SK-N-SH (cell line): ENCODE data around the gene TOMM22. TPM values are rescaled to one million over a fixed set of nuclear protein-coding genes. Genes with fewer than 3 reads are reported as not detected.
A peak's percentile ranks its signal among the peaks of the same experiment; 100 is the strongest.

Source experiments
- CTCF ChIA-PET: fragments of 300-600, 350-600 bp; formaldehyde crosslinking; extraction: SDS; loops from one replicate; lab custom pipeline; 2021; lab: Yijun Ruan, JAX
- POLR2A ChIA-PET: fragments of 350-600 bp; sonication (Branson Sonifier 250); formaldehyde crosslinking; extraction: SDS; loops from one replicate; lab custom pipeline; 2020; ENCODE audit warnings: antibody characterized with exemption, inconsistent platforms; lab: Yijun Ruan, JAX
- DNase-seq: peaks from one replicate; pipeline ENCODE4 v3.0.0; 2012
- H2AFZ ChIP-seq: fragments of 200-600 bp; sonication (generic); 2 replicates; pipeline ENCODE4 v1.8.1; 2016; ENCODE audit warnings: antibody characterized with exemption, mild to moderate bottlenecking, low read depth
- H3F3A ChIP-seq: fragments of 200-600 bp; sonication (generic); replicated peaks from 2 replicates; pipeline ENCODE3; 2016; ENCODE audit warnings: antibody characterized with exemption, mild to moderate bottlenecking; ENCODE audit not compliant: insufficient read depth
- H3K27ac ChIP-seq, 2 experiments: fragments of 200-500 bp in 1 of 2; fragments of 200-600 bp in 1 of 2; sonication (Bioruptor generic) in 1 of 2; sonication (generic), shearing (Covaris generic) in 1 of 2; 2 replicates each; pipeline versions ENCODE4 v1.5.1 to v1.6.1; 2014 to 2016; ENCODE audit warnings: low read depth in 2 of 2, inconsistent platforms in 1 of 2, low read length in 1 of 2, mild to moderate bottlenecking in 1 of 2, mixed read lengths in 1 of 2
- H3K27me3 ChIP-seq: fragments of 200-600 bp; sonication (generic), shearing (Covaris generic); 2 replicates; pipeline ENCODE4 v1.6.1; 2016; ENCODE audit warnings: mixed run types; ENCODE audit not compliant: insufficient read depth
- H3K36me3 ChIP-seq, 2 experiments: fragments of 200-500 bp in 1 of 2; fragments of 200-600 bp in 1 of 2; sonication (Bioruptor generic) in 1 of 2; sonication (generic) in 1 of 2; replicated peaks in 1 of 2; 2 replicates each; pipeline versions ENCODE3 to v1.5.1; 2014 to 2016; ENCODE audit warnings: low read length in 1 of 2, mild to moderate bottlenecking in 1 of 2; ENCODE audit not compliant: insufficient read depth in 2 of 2, control insufficient read depth in 1 of 2
- H3K4me1 ChIP-seq, 2 experiments: fragments of 200-500 bp in 1 of 2; fragments of 200-600 bp in 1 of 2; sonication (Bioruptor generic) in 1 of 2; sonication (generic), shearing (Covaris generic) in 1 of 2; 2 replicates each; pipeline versions ENCODE4 v1.5.1 to v1.6.1; 2014 to 2016; ENCODE audit warnings: low read depth in 1 of 2, low read length in 1 of 2, mixed run types in 1 of 2; ENCODE audit not compliant: insufficient read depth in 2 of 2, control insufficient read depth in 1 of 2
- H3K4me2 ChIP-seq: fragments of 200-600 bp; sonication (generic), shearing (Covaris generic); 2 replicates; pipeline ENCODE4 v1.6.1; 2017; ENCODE audit warnings: mixed run types
- H3K4me3 ChIP-seq, 2 experiments: fragments of 200-500 bp in 1 of 2; fragments of 200-600 bp in 1 of 2; sonication (Bioruptor generic) in 1 of 2; sonication (generic), shearing (Covaris generic) in 1 of 2; 2 replicates each; pipeline versions ENCODE4 v1.5.1 to v1.8.1; 2014 to 2016; ENCODE audit warnings: low read depth in 2 of 2, inconsistent platforms in 1 of 2, low read length in 1 of 2, mild to moderate bottlenecking in 1 of 2, mixed read lengths in 1 of 2, moderate library complexity in 1 of 2
- H3K79me2 ChIP-seq: fragments of 200-600 bp; sonication (generic); 2 replicates; pipeline ENCODE4 v1.8.1; 2017; ENCODE audit warnings: mild to moderate bottlenecking; ENCODE audit not compliant: insufficient read depth
- H3K9ac ChIP-seq: fragments of 200-600 bp; sonication (generic); 2 replicates; pipeline ENCODE4 v1.6.1; 2017; ENCODE audit warnings: mixed run types
- H3K9me2 ChIP-seq: fragments of 200-600 bp; sonication (generic); 2 replicates; pipeline ENCODE4 v1.6.1; 2017; ENCODE audit warnings: mixed run types
- H3K9me3 ChIP-seq: fragments of 200-600 bp; sonication (generic); 2 replicates; pipeline ENCODE4 v1.6.1; 2017; ENCODE audit warnings: mixed run types, mild to moderate bottlenecking, moderate library complexity
- H4K20me1 ChIP-seq: fragments of 200-600 bp; sonication (generic); 2 replicates; pipeline ENCODE4 v1.6.1; 2017; ENCODE audit warnings: mild to moderate bottlenecking, mixed run types; ENCODE audit not compliant: insufficient read depth
- EP300 ChIP-seq, 2 experiments: IDR thresholded peaks; 2 replicates each; pipeline versions ENCODE4 v1.4.0 to v1.6.1; 2012; ENCODE audit warnings: borderline replicate concordance in 1 of 2, low read depth in 1 of 2, low read length in 1 of 2
- FOXM1 ChIP-seq: IDR thresholded peaks from 2 replicates; pipeline ENCODE4 v1.4.0; 2012; ENCODE audit warnings: low read depth, mild to moderate bottlenecking
- GATA2 ChIP-seq: sonication (generic); formaldehyde crosslinking; IDR thresholded peaks from 2 replicates; pipeline ENCODE4 v1.5.0; 2020; ENCODE audit warnings: mild to moderate bottlenecking, missing genetic modification reagents
- NRF1 ChIP-seq: IDR thresholded peaks from 2 replicates; pipeline ENCODE4 v1.6.1; 2012; ENCODE audit warnings: low read depth, mild to moderate bottlenecking, low read length
- RCOR1 ChIP-seq: fragments of 150-350 bp; IDR thresholded peaks from 2 replicates; pipeline ENCODE4 v1.6.1; 2017; ENCODE audit warnings: antibody characterized with exemption, low read length
- TCF12 ChIP-seq: IDR thresholded peaks from 2 replicates; pipeline ENCODE4 v1.4.0; 2012
- WGBS: methylation state at CpG from one replicate; pipeline ENCODE4 v1.1.6; 2017; ENCODE audit warnings: low lambda C conversion rate; 5-methylcytosine and 5-hydroxymethylcytosine counted together
- polyA plus RNA-seq, 3 experiments: library from polyadenylated mRNA; depleted of rRNA; stranded (reverse); fragments of >200 nt; gene quantifications; 2 replicates each; pipeline ENCODE4 v1.2.3, GENCODE V29; 2012
- TF ChIP-seq, protein P1 (sequence below): fragments of 150-350 bp; IDR thresholded peaks from 2 replicates; pipeline ENCODE4 v1.6.1; 2017; ENCODE audit warnings: antibody characterized with exemption, low read length, low read depth, borderline replicate concordance
- TF ChIP-seq, protein P2 (sequence below): fragments of 200-600 bp; sonication (generic); IDR thresholded peaks from 2 replicates; pipeline ENCODE4 v1.6.1; 2017; ENCODE audit warnings: antibody characterized with exemption, mild to moderate bottlenecking, moderate library complexity
- TF ChIP-seq, protein P3 (sequence below): IDR thresholded peaks from 2 replicates; pipeline ENCODE4 v1.4.0; 2012; ENCODE audit warnings: low read depth, borderline replicate concordance
- TF ChIP-seq, protein P4 (sequence below): IDR thresholded peaks from 2 replicates; pipeline ENCODE4 v1.4.0; 2012; ENCODE audit warnings: low read depth

TOMM22 gene
- polyA plus RNA-seq, 1 of the 3 experiments (the other 2 are of a cell fraction), result 33.1 TPM

DNA sequence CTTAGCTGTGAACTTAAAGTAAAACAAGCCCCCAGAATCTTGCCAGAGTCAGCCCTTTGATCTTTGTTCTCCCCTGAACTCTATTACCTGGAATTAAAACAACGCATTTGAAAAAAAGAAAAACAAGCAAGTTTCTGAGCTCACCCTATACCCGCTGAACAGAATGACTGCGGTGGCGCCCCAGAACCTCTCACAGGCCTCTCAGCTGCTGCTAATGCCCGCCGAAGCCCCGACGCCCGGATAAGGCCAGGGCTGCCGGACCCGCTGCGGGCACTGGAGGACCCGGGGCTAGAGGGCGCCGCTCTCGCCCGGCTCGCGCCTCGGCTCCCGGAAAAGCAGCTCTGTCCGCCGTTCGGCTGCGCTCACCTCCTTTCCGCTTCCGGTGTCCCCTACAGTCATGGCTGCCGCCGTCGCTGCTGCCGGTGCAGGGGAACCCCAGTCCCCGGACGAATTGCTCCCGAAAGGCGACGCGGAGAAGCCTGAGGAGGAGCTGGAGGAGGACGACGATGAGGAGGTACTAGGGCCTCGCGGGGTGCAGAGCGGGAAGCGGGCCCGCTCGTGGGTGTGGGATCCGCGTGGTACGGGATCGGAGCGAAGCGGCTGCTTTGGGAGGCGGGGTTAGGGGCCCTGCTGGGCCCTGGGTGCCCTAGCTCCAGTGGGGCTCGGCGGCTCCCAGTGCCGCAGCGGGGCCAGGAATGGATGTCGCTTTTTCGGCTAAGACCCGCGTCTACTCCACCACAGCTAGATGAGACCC, at the start of gene TOMM22 (continued):
- TF ChIP-seq, protein P1, sequence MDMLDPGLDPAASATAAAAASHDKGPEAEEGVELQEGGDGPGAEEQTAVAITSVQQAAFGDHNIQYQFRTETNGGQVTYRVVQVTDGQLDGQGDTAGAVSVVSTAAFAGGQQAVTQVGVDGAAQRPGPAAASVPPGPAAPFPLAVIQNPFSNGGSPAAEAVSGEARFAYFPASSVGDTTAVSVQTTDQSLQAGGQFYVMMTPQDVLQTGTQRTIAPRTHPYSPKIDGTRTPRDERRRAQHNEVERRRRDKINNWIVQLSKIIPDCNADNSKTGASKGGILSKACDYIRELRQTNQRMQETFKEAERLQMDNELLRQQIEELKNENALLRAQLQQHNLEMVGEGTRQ, result no peak
- TF ChIP-seq TCF12, result 0 out of 2 replicates have a peak, but pooled peaks have one; percentile 7
- TF ChIP-seq GATA2 (CRISPR knock-in tag), result no peak
- TF ChIP-seq, protein P2, sequence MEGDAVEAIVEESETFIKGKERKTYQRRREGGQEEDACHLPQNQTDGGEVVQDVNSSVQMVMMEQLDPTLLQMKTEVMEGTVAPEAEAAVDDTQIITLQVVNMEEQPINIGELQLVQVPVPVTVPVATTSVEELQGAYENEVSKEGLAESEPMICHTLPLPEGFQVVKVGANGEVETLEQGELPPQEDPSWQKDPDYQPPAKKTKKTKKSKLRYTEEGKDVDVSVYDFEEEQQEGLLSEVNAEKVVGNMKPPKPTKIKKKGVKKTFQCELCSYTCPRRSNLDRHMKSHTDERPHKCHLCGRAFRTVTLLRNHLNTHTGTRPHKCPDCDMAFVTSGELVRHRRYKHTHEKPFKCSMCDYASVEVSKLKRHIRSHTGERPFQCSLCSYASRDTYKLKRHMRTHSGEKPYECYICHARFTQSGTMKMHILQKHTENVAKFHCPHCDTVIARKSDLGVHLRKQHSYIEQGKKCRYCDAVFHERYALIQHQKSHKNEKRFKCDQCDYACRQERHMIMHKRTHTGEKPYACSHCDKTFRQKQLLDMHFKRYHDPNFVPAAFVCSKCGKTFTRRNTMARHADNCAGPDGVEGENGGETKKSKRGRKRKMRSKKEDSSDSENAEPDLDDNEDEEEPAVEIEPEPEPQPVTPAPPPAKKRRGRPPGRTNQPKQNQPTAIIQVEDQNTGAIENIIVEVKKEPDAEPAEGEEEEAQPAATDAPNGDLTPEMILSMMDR, result peak; percentile 61
- TF ChIP-seq, protein P3, sequence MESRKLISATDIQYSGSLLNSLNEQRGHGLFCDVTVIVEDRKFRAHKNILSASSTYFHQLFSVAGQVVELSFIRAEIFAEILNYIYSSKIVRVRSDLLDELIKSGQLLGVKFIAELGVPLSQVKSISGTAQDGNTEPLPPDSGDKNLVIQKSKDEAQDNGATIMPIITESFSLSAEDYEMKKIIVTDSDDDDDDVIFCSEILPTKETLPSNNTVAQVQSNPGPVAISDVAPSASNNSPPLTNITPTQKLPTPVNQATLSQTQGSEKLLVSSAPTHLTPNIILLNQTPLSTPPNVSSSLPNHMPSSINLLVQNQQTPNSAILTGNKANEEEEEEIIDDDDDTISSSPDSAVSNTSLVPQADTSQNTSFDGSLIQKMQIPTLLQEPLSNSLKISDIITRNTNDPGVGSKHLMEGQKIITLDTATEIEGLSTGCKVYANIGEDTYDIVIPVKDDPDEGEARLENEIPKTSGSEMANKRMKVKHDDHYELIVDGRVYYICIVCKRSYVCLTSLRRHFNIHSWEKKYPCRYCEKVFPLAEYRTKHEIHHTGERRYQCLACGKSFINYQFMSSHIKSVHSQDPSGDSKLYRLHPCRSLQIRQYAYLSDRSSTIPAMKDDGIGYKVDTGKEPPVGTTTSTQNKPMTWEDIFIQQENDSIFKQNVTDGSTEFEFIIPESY, result peak; percentile 33; the same call in 1 of the 2 replicates
- 0 out of 4 replicates have a peak, but pooled peaks of 1 of the 2 experiments have one; percentile 7 for TF ChIP-seq EP300 (IDR thresholded peaks at IDR 0.05; ENCODE audit: borderline replicate concordance in 1 of 2, low read depth in 1 of 2, low read length in 1 of 2)

DNA sequence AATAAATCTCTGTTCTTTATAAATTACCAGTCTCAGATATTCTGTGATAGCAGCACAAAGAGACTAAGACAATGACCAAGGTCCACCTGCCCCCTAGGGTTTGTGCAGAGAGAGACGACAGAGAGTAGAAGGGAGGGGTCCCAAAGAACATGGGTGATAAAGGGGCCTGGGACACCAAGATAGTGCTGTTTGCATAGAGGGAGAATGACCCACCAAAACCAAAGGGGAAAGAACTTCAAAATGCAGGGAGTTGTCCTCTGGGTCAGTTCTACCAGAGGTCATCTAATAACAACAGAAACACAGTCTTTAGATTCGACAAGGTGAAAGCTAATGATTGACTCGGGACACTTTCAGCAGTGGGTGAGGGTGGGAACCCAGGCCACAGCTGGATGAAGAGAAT, 49.2 kb upstream of the TOMM22 start:
- H3K4me3 ChIP-seq, result no peak overlapping the region
- no peaks in the 10 kb centered on the region for H3K4me1 ChIP-seq
- no peaks in the 10 kb centered on the region for H4K20me1 ChIP-seq
- H3K9me2 ChIP-seq, result no peaks in the 10 kb centered on the region
- DNase-seq, result no peak
- H3K9ac ChIP-seq, result no peak overlapping the region
- no peak overlapping the region for H3K27ac ChIP-seq
- 79% methylated on average over 3 of the region's 3 CpGs for WGBS
- H3K27me3 ChIP-seq, result no peaks in the 10 kb centered on the region
- no peaks in the 10 kb centered on the region for H3F3A ChIP-seq
- POLR2A ChIA-PET, result interaction anchor here (0.5 kb wide), 1 partner anchor 11 kb away, joined by 3 read pairs; no protein-coding TSS in a partner anchor
- H3K9me3 ChIP-seq, result no peaks in the 10 kb centered on the region
- CTCF ChIA-PET, result no interaction called here
- H3K36me3 ChIP-seq, result peaks cover 0 to 8% of the 10 kb centered on the region in 2 experiments
- TF ChIP-seq FOXM1 (no peak), NRF1 (no peak), RCOR1 (no peak), EP300 (IDR thresholded peaks at IDR 0.05; ENCODE audit: borderline replicate concordance in 1 of 2, low read depth in 1 of 2, low read length in 1 of 2) (no peak)
- TF ChIP-seq, protein P4, sequence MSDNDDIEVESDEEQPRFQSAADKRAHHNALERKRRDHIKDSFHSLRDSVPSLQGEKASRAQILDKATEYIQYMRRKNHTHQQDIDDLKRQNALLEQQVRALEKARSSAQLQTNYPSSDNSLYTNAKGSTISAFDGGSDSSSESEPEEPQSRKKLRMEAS, result no peak
- no peak overlapping the region for H2AFZ ChIP-seq
- H3K79me2 ChIP-seq, result no peaks in the 10 kb centered on the region
- H3K4me2 ChIP-seq, result no peak overlapping the region
